ENCODE results near the gene SHF. TPM values are rescaled to one million over a fixed set of nuclear protein-coding genes. Genes with fewer than 3 reads are reported as not detected.

SHF gene
- total RNA-seq, 1 donor from 2014 or later: 3.9 TPM

GRCh38 chr15:45156744-45157455, 30.9 kb downstream of the SHF start:
- no peak for ATAC-seq
- intact Hi-C loops (cut with DNase I): no loop called here
- no peak for DNase-seq (ENCODE audit: missing footprints)

- DNase-seq (ENCODE audit: missing footprints) (no peak), ATAC-seq (no peak)
- intact Hi-C loops (cut with DNase I): no loop called here
Measured at GRCh38 chr15:45155739-45156138, 32.0 kb downstream of the SHF start.

- no peak for ATAC-seq
- intact Hi-C loops (cut with DNase I): no loop called here
- no peak for DNase-seq (ENCODE audit: missing footprints)
Measured at GRCh38 chr15:45151998-45152828, 35.6 kb downstream of the SHF start.

GRCh38 chr15:45150997-45151396, 36.8 kb downstream of the SHF start:
- intact Hi-C loops (cut with DNase I): no loop called here

GRCh38 chr15:45150481-45150880, 37.3 kb downstream of the SHF start:
- ATAC-seq: no peak
- intact Hi-C loops (cut with DNase I): no loop called here
- no peak for DNase-seq (ENCODE audit: missing footprints)

More at GRCh38 chr15:45150997-45151396, 36.8 kb downstream of the SHF start:
- DNase-seq (ENCODE audit: missing footprints) (no peak), ATAC-seq (no peak)

- intact Hi-C loops (cut with DNase I): no loop called here
- DNase-seq (ENCODE audit: missing footprints): no peak
- no peak for ATAC-seq
Measured at GRCh38 chr15:45149060-45149459, 38.7 kb downstream of the SHF start.

- ATAC-seq (no peak), DNase-seq (ENCODE audit: missing footprints) (no peak)
- intact Hi-C loops (cut with DNase I): no loop called here
Measured at GRCh38 chr15:45148076-45149059, 39.4 kb downstream of the SHF start.

GRCh38 chr15:45147606-45148005, 40.2 kb downstream of the SHF start:
- DNase-seq (ENCODE audit: missing footprints) (no peak), ATAC-seq (no peak)
- intact Hi-C loops (cut with DNase I): no loop called here

- ATAC-seq (no peak), DNase-seq (ENCODE audit: missing footprints) (no peak)
- intact Hi-C loops (cut with DNase I): no loop called here
Measured at GRCh38 chr15:45146405-45146804, 41.4 kb downstream of the SHF start.

GRCh38 chr15:45144775-45145174, 43.0 kb downstream of the SHF start:
- ATAC-seq: no peak
- no peak for DNase-seq (ENCODE audit: missing footprints)
- intact Hi-C loops (cut with DNase I): no loop called here

- ATAC-seq: no peak
- no peak for DNase-seq (ENCODE audit: missing footprints)
Measured at GRCh38 chr15:45143946-45144345, 43.8 kb downstream of the SHF start.

GRCh38 chr15:45143056-45143455, 44.7 kb downstream of the SHF start:
- ATAC-seq (no peak), DNase-seq (ENCODE audit: missing footprints) (no peak)
- intact Hi-C loops (cut with DNase I): no loop called here

More at GRCh38 chr15:45143946-45144345, 43.8 kb downstream of the SHF start:
- intact Hi-C loops (cut with DNase I): no loop called here

GRCh38 chr15:45141386-45141785, 46.4 kb downstream of the SHF start:
- no peak for DNase-seq (ENCODE audit: missing footprints)
- no peak for ATAC-seq
- intact Hi-C loops (cut with DNase I): no loop called here

- no peak for ATAC-seq
- intact Hi-C loops (cut with DNase I): no loop called here
- peak; percentile 68 for DNase-seq (ENCODE audit: missing footprints)
Measured at GRCh38 chr15:45140557-45141250, 47.1 kb downstream of the SHF start.

- intact Hi-C loops (cut with DNase I): no loop called here
- no peak for ATAC-seq
- no peak for DNase-seq (ENCODE audit: missing footprints)
Measured at GRCh38 chr15:45139770-45140169, 48.0 kb downstream of the SHF start.

GRCh38 chr15:45138814-45139765, 48.7 kb downstream of the SHF start:
- DNase-seq (ENCODE audit: missing footprints): peak; percentile 54
- peak; percentile 38 for ATAC-seq

GRCh38 chr15:45137703-45138102, 50.1 kb downstream of the SHF start:
- DNase-seq (ENCODE audit: missing footprints) (no peak), ATAC-seq (no peak)
- intact Hi-C loops (cut with DNase I): no loop called here

More at GRCh38 chr15:45138814-45139765, 48.7 kb downstream of the SHF start:
- intact Hi-C loops (cut with DNase I): no loop called here

All from Right ventricle myocardium inferior (tissue), 1 donor.